Measurements from ENCODE around the gene RASGRF2. TPM values are rescaled to one million over a fixed set of nuclear protein-coding genes. Genes with fewer than 3 reads are reported as not detected.

The RASGRF2 gene
- total RNA-seq, 4 donors from 2014 or later, result 2.0 to 3.6 (median 2.8) TPM

DNA sequence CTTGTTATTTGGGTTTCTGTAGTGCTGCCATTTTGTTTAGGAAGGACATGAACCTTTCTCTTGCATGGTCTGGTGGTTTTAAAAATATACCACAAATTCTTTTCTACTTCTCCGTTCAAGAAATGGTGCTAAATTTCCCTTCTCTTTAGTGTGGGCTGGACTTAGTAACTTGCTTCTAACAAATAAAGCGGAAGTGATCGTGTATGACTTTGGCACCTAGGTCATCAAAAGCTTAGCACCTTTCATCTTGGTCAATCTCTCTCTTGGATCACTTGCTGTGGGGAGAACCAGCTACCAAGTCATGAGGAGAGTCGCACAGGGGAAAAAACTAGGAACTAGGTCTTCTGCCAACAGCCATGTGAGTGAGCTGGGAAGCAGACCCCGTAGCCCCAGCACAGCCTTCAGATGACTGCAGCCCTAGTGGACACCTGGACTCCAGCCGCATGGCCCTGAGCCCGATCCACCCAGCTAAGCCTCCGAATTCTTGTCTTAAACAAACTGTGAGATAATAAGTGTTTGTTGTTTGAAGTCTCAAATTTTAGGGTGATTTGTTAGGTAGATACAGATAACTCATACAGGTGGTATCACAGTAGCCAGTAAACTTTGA lies 185.3 kb downstream of the RASGRF2 start:
- no peak overlapping the region for H3K4me3 ChIP-seq
- in situ Hi-C loops (cut with MboI; ENCODE audit: low pct_ligation_motif_present in 1 of 4, low pct_unique_long_range_greater_than_20kb in 1 of 4, low sequenced_read_pairs in 3 of 4) (no loop called here), intact Hi-C loops (cut with DNase I; ENCODE audit: low total_unique reads) (no loop called here)
- no peaks in the 10 kb centered on the region for H3K4me1 ChIP-seq
- no peak overlapping the region for H3K27ac ChIP-seq
- no peaks in the 10 kb centered on the region for H3K36me3 ChIP-seq
- whole genome bisulfite sequencing, 2 donors (ENCODE audit: low coverage in 1 of 2), result 89 to 100% methylated on average over 2 to 8 of the region's 8 CpGs
- no peak for DNase-seq
- no peaks in the 10 kb centered on the region for H3K27me3 ChIP-seq
- TF ChIP-seq POLR2AphosphoS5 (IDR thresholded peaks at IDR 0.05) (no peak), POLR2A (IDR thresholded peaks at IDR 0.05) (no peak), EP300 (IDR thresholded peaks at IDR 0.05; ENCODE audit: low read depth) (no peak)
- TF ChIP-seq, protein P1, sequence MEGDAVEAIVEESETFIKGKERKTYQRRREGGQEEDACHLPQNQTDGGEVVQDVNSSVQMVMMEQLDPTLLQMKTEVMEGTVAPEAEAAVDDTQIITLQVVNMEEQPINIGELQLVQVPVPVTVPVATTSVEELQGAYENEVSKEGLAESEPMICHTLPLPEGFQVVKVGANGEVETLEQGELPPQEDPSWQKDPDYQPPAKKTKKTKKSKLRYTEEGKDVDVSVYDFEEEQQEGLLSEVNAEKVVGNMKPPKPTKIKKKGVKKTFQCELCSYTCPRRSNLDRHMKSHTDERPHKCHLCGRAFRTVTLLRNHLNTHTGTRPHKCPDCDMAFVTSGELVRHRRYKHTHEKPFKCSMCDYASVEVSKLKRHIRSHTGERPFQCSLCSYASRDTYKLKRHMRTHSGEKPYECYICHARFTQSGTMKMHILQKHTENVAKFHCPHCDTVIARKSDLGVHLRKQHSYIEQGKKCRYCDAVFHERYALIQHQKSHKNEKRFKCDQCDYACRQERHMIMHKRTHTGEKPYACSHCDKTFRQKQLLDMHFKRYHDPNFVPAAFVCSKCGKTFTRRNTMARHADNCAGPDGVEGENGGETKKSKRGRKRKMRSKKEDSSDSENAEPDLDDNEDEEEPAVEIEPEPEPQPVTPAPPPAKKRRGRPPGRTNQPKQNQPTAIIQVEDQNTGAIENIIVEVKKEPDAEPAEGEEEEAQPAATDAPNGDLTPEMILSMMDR (IDR thresholded peaks at IDR 0.05), result no peak
- no peaks in the 10 kb centered on the region for H3K9me3 ChIP-seq

DNA sequence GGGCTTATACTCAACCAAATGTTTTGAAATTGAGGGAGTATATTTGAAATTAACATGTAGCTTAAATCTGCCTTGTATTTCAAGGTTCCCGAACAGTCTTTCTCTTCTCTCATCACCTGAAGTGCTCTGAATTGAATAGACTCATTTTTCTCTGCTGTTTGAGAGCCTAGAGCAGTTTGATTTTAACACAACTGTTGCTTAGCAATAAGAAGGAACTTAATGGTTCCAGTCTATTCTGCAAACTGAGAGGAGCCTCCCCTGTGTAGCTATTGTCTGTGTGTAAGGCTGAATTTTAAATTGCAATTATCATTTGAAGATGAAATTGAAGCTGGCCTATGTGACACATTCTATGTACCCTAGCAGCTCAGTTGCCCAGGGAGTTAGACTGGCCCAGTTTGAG lies 185.9 kb downstream of the RASGRF2 start:
- no peaks in the 10 kb centered on the region for H3K36me3 ChIP-seq
- no peaks in the 10 kb centered on the region for H3K27me3 ChIP-seq
- no peak for DNase-seq
- 75 to 81% methylated on average over 1 of the region's 1 CpG for WGBS, 2 donors (ENCODE audit: low coverage in 1 of 2)
- no peak overlapping the region for H3K4me3 ChIP-seq
- no peaks in the 10 kb centered on the region for H3K9me3 ChIP-seq
- no peak overlapping the region for H3K27ac ChIP-seq
- intact Hi-C loops (cut with DNase I; ENCODE audit: low total_unique reads) (no loop called here), in situ Hi-C loops (cut with MboI; ENCODE audit: low pct_ligation_motif_present in 1 of 4, low pct_unique_long_range_greater_than_20kb in 1 of 4, low sequenced_read_pairs in 3 of 4) (no loop called here)
- TF ChIP-seq POLR2A (IDR thresholded peaks at IDR 0.05) (no peak), POLR2AphosphoS5 (IDR thresholded peaks at IDR 0.05) (no peak), EP300 (IDR thresholded peaks at IDR 0.05; ENCODE audit: low read depth) (no peak)
- TF ChIP-seq, protein P1 (IDR thresholded peaks at IDR 0.05), result no peak
- no peaks in the 10 kb centered on the region for H3K4me1 ChIP-seq

DNA sequence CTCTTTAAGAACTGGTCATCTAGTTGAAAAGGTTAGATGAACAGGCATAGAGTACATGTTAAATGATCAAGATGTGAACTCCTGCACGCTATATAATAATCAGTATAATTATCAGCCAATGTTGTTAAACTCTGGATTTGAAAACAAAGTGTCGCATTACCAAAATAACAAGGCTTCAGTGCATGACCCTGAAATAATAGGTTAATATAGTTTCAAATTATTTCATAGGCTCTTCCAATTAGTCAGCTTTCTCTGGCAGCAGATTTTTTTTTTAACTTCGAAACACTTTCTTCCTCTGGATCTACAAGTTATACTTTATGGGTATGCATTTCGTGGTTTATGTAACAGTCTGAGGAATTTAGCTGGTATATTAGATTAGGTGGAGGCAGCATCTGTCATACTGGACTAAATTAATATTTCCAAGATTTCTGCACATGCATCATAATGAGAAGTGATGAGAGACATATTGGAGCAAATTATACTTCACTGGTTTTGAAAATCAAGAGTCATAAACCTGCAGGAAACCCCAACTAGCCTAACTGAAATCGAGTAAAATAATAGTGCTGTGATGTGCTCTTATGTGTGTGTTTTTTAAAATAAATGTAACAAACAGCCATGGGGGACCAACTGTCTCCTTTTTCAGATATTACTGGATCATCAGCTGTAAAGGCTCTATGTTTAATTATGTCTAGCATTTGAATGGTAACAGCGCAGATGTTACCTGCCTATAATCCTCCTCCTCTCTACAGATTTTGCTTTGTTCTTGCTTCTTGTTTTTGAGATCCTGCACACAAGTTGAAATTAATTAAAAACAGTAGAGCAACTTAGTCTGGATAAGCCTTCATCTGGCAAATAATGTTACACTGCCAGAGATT lies 187.1 kb downstream of the RASGRF2 start:
- WGBS, 2 donors (ENCODE audit: low coverage in 1 of 2), result 59 to 81% methylated on average over 6 of the region's 6 CpGs
- Histone ChIP-seq H3K27ac (no peak overlapping the region), H3K27me3 (no peaks in the 10 kb centered on the region), H3K4me3 (no peak overlapping the region), H3K36me3 (no peaks in the 10 kb centered on the region), H3K9me3 (no peaks in the 10 kb centered on the region), H3K4me1 (no peaks in the 10 kb centered on the region)
- DNase-seq, result no peak
- TF ChIP-seq, protein P1 (IDR thresholded peaks at IDR 0.05), result no peak
- TF ChIP-seq POLR2A (IDR thresholded peaks at IDR 0.05) (no peak), EP300 (IDR thresholded peaks at IDR 0.05; ENCODE audit: low read depth) (no peak), POLR2AphosphoS5 (IDR thresholded peaks at IDR 0.05) (no peak)
- in situ Hi-C loops (cut with MboI; ENCODE audit: low pct_ligation_motif_present in 1 of 4, low pct_unique_long_range_greater_than_20kb in 1 of 4, low sequenced_read_pairs in 3 of 4) (no loop called here), intact Hi-C loops (cut with DNase I; ENCODE audit: low total_unique reads) (no loop called here)

DNA sequence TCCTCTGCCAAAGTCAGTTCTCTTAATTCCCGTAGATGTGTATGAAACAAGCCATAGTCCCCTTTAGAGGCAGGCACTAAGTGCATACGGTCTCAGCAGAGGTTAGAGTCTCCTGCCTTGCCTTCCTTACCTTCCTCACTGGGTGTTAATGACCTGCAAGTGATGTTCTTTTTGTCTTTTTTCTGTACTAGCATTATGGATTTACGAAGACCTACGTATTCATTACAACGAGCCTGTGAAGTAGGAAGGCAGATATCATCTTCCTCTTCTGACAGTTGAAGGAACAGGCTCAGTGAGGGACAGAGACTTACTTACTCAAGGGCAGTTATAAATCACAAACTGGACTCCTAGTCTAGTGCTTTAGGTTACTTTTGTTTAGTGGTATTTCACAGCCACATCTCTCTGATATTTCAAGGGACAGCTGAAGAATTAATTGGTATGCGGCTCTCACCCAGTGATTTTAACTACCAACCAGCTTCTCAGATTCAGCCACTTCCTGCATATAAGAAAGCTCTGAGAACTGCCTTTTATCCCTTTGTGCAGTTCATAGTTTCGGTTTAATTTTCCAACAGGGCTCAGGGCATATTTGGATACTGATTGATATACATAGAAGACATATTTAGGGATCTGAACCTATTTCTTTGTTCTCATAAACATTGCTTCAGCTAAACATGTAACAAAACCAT lies 187.9 kb downstream of the RASGRF2 start:
- no peaks in the 10 kb centered on the region for H3K4me1 ChIP-seq
- 78 to 81% methylated on average over 4 to 7 of the region's 7 CpGs for WGBS, 2 donors (ENCODE audit: low coverage in 1 of 2)
- in situ Hi-C loops (cut with MboI; ENCODE audit: low pct_ligation_motif_present in 1 of 4, low pct_unique_long_range_greater_than_20kb in 1 of 4, low sequenced_read_pairs in 3 of 4) (no loop called here), intact Hi-C loops (cut with DNase I; ENCODE audit: low total_unique reads) (no loop called here)
- no peak overlapping the region for H3K27ac ChIP-seq
- TF ChIP-seq EP300 (IDR thresholded peaks at IDR 0.05; ENCODE audit: low read depth) (no peak), POLR2AphosphoS5 (IDR thresholded peaks at IDR 0.05) (no peak), POLR2A (IDR thresholded peaks at IDR 0.05) (no peak)
- TF ChIP-seq, protein P1 (IDR thresholded peaks at IDR 0.05), result no peak
- no peak overlapping the region for H3K4me3 ChIP-seq
- DNase-seq, result no peak
- H3K36me3 ChIP-seq, result no peaks in the 10 kb centered on the region
- no peaks in the 10 kb centered on the region for H3K9me3 ChIP-seq
- H3K27me3 ChIP-seq, result no peaks in the 10 kb centered on the region

All from transverse colon (tissue), 4 donors.